C1 segment of cervical spinal cord (tissue), 14 donors: ENCODE measurements around the gene SLC35E4.

Experiments used
- DNase-seq, 14 donors: peaks; one replicate each; lab custom pipeline; 2025; lab: John Stamatoyannopoulos, UW

Gene SLC35E4

GRCh38 chr22:30691204-30691603, 55.6 kb downstream of the SLC35E4 start:
- no peak for DNase-seq

DNA sequence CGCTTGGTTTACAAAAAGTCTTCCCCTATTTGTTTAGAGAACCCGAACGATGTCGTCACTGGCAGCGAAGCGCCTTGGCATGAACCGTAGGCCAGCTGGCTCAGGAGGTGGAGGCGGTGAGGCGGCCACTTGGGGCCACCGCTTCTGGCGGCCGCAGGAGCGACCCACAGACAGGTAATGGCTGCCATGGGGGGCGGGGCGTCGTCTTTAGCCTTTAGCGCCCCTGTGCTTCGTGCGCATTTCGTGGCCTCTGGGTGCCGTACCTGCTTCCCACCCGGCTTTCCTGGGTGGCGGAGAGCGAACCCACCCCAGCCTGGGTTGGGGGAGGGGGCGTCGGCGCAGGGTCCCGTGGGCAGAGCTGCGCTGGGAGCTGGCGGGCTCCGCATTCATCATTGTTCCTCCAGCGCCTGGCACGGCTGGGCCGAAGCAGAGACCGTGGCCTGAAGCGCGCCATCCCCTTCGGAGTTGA, 58.6 kb downstream of the SLC35E4 start:
- peak in 12 of 14 donors; percentile 19 to 74 (median 50) for DNase-seq

DNA sequence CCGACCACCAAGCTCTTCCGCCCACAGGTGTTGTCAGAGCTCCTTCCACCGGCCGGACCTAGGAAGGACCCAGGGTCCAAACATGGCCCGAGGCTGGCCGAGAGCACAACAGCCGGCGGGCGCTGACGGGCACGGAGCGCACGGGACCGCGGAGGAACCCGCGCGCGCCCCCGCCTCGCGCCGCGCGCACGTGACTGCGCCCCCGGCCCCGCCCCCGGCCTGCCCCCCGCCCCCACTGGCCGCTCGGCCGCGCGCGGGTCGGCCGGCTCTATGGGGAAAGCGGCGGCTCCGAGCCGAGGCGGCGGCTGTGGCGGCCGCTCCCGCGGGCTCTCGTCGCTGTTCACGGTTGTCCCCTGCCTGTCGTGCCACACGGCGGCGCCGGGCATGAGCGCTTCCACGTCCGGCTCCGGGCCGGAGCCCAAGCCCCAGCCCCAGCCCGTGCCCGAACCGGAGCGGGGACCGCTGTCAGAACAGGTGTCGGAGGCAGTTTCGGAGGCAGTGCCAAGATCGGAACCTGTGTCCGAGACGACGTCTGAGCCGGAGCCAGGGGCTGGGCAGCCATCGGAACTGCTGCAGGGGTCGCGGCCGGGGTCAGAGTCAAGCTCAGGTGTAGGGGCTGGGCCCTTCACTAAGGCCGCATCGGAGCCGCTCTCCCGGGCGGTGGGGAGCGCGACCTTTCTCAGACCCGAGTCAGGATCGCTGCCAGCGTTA, 59.2 kb downstream of the SLC35E4 start, which contains the start of gene OSBP2:
TSS of gene OSBP2 (plus strand) at position 235 of the 711 bp plus-strand sequence. CDS start at position 271, 36 bp downstream.
- DNase-seq, result peak in 11 of 14 donors; percentile 16 to 64 (median 56)

- peak in 8 of 14 donors; percentile 34 to 58 (median 48) for DNase-seq
Measured at GRCh38 chr22:30695351-30695851, 59.8 kb downstream of the SLC35E4 start.

DNA sequence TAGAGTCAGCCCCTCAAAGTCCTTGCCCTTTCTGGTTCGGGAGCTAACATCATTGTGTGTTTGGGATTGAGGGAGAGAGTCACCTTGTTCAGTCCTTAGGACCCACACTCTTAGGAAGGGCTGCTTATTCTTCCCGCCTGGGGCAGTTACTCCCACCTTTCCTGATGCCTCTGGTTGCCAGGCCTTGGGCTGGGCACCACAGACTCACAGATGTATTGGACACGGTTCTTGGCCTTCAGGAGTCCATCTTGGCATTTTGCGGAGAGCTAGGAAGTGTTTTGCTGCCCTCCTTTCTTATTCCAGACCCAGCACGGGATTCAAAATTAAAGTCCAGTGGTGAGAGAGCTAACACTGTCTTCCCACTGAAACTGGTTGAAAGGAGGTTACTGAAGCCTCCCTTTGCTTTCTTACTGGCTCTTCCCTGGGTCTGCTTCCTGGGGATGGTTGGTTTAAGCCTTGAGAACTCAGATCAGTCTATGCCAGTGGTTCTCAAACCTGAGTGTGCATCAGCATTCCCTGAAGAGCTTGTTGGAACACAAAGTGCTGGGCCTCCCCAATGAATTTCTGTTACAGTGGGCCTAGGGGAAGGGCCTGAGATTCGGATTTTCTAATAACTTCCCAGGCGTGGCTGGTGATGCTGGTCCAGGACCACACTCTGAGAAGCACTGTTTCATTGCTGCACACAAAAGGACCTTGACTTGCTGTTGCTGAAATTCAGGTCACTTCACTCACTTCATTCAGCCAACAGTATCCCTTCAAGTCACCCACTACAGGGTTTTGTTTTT, 60.5 kb downstream of the SLC35E4 start:
- peak in 3 of 14 donors; percentile 9 to 51 (median 15) for DNase-seq
